Stimulated activated CD8-positive, alpha-beta memory T cell treated with anti-CD3 and anti-CD28 coated beads, Interleukin-12 subunit alpha, Interleukin-12 subunit beta, amount 100 ng/mL, for 1 hour (primary cell): ENCODE data around the gene NBPF12.
"Not testable (repeated sequence)": the region's sequence is repeated elsewhere in the genome, so short reads cannot be mapped to it uniquely, and the experiment has no call there.

Experiments used
- DNase-seq: peaks from one replicate; pipeline ENCODE4 v3.0.0-alpha.2; 2020; ENCODE audit warnings: low read depth

NBPF12 gene

GRCh38 chr1:146972681-146973080 is 34.6 kb downstream of the NBPF12 start:
- not testable (repeated sequence) for DNase-seq

GRCh38 chr1:146985855-146986254 is 47.7 kb downstream of the NBPF12 start:
- not testable (repeated sequence) for DNase-seq

- DNase-seq, result not testable (repeated sequence)
Observed at GRCh38 chr1:146986450-146986849, 48.3 kb downstream of the NBPF12 start.

DNA sequence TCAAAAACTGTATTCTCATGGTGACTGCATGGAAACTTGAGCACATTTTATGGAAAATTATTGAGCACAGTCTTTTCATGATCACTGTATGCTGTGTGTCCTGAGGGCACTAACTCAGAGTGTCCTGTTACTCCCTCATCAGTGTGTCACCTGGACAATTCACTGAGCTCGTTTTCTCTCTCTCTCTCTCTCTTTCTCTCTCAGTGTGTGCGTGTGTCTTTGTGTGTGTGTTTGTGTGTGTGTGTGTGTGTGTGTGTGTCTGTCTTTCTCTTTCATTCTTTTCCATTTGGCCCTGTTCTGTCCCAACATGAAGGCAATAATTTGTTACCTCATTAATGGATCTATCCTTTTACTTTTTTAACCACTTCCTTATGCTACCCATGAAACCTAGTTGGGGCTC is 49.4 kb downstream of the NBPF12 start:
- DNase-seq, result not testable (repeated sequence)

DNA sequence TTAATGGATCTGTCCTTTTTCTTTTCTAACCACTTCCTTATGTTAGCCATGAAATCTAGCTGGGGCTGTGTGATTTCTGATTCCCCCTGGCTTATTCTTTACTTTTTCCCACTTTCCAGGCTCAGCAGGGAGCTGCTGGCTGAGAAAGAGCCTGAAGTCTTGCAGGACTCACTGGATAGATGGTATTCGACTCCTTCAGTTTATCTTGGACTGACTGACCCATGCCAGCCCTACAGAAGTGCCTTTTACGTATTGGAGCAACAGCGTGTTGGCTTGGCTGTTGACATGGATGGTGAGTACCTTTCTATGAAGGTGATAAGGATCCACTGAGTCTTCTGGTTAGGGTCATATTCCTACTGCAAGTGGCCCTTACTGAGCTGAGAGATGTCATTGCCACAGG is 51.3 kb downstream of the NBPF12 start:
- DNase-seq, result not testable (repeated sequence)

DNA sequence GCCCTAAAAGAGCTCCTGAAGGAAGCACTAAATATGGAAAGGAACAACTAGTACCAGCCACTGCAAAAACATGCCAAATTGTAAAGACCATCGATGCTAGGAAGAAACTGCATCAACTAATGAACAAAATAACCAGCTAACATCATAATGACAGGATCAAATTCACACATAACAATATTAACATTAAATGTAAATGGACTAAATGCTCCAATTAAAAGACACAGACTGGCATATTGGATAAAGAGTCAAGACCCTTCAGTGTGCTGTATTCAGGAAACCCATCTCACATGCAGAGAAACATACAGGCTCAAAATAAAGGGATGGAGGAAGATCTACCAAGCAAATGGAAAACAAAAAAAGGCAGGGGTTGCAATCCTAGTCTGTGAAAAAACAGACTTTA is 70.4 kb downstream of the NBPF12 start:
- not testable (repeated sequence) for DNase-seq

DNA sequence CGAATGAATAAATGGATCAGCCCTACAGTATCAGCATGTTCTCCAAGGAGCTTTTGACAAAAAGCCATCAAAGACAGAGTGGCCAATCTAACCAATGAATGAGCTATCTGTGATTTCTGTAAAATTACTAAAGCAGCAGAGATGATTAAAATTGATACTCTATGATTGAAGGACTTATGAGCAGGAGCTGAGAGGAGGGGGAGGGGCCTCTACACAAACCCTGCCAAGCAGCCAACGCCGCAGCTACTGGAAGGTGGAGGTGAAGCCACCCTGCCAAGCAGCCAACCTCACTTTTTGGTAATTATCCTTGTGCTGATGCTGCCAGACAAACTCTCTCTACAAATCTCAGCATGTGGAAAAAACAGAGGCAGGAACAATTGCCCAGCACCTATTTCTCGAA is 88.9 kb downstream of the NBPF12 start:
- not testable (repeated sequence) for DNase-seq

DNA sequence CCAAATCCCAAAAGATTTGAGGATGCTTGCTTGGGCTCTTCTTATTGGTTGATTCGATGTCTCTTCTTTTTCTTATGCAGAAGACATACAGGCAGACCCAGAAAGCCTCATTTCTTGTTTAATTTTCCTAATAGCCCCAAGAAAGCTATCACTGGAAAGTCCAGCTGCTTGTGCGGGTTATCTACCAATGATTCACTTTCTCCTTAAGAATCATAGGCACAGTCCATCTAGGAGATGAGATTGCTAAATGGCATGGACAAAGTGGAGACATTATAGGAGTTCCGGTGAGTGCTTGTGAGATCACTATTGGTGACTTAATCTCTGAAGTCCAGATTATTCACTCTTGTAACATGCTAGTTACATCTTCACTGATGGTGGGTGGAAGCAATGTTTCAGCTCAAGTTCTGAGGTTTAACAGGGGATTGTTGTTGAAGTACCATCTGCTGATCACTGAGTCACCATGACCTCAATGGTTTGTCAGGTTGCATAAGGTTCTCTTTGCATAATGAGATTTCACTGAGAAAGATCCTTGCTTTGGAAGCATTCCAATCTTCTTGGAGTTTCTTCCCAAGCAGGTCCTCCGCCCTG is 92.0 kb downstream of the NBPF12 start:
- DNase-seq, result not testable (repeated sequence)

DNA sequence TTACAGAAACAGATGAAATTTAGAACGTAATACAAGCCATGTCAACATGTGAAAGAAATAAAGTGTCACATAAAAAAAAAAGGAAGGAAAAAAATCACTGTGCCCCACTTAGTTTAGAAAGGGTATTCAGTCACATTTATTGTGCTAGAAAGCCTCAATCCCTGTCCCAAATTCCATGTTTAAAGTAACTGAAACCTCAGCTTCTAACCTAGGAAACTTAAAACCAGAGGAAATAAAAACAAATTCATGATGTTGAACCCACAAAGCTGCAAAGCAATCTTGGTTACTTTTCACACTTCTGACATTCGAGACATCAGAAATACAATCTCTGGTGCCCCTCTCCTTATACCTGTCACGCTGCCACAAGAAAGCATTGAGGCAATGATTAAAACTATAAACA is 101.8 kb downstream of the NBPF12 start:
- DNase-seq, result no peak

DNA sequence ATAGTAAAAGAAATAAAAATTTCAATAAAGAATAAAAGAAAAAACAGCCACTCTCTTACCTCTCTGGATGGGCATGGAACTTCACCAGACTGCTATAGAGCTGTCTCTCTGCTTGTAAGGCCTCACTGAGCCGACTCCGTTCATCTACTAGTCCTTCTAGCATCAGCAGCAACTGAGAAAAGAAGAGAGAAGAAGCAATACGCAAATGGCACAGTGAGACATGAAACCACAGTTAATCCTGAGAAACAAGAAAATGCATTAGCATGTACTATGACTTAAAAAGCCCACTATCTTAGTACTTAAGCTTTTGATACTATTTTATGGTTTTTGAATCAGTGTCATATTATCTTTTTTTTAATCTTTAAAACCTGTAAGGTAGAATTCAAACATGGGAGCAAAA is 104.8 kb downstream of the NBPF12 start:
- not testable (repeated sequence) for DNase-seq

DNA sequence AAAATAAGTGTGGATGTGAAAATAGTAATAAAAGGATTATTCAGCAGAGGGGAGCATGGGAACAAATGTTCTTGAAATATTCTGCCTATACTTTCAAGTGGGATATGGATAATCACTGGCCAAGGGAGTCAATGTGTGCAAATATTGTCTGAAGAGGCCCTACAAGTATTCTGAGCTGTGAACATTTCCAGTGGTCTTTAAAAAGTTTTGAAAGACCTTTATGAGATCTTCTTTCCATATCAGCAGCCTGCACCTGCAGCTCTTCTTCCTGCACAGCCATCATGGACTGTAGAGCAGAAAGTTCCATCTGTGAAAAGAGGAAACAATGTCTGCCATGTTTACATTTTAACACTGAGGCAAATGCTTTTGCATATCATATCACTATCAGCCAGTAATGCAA is 106.4 kb downstream of the NBPF12 start:
- DNase-seq, result not testable (repeated sequence)
